ENCODE measurements around the gene TRIP13.
"Not testable (repeated sequence)": the region's sequence is repeated elsewhere in the genome, so short reads cannot be mapped to it uniquely, and the experiment has no call there.

The TRIP13 gene

DNA sequence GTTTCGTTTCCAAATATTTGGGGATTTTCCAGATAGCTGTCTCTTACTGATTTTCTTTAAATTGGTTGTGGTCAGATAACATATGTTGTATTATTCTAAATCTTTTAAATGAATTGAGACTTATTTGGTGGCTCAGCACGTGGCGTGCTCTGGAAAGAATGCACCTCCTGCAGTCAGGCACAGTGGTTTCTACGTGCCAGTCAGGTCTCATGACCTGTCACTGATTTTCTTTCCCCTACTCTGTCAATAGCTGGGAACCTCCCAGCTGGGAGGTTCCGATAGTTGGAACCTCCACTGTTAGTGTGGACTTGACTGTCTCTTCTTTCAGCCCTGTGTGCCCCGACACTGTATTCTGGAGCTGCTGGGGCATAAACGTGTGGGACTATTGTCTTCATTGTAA lies 27.6 kb downstream of the TRIP13 start:
- no peak for DNase-seq (ENCODE audit: low read depth)

DNA sequence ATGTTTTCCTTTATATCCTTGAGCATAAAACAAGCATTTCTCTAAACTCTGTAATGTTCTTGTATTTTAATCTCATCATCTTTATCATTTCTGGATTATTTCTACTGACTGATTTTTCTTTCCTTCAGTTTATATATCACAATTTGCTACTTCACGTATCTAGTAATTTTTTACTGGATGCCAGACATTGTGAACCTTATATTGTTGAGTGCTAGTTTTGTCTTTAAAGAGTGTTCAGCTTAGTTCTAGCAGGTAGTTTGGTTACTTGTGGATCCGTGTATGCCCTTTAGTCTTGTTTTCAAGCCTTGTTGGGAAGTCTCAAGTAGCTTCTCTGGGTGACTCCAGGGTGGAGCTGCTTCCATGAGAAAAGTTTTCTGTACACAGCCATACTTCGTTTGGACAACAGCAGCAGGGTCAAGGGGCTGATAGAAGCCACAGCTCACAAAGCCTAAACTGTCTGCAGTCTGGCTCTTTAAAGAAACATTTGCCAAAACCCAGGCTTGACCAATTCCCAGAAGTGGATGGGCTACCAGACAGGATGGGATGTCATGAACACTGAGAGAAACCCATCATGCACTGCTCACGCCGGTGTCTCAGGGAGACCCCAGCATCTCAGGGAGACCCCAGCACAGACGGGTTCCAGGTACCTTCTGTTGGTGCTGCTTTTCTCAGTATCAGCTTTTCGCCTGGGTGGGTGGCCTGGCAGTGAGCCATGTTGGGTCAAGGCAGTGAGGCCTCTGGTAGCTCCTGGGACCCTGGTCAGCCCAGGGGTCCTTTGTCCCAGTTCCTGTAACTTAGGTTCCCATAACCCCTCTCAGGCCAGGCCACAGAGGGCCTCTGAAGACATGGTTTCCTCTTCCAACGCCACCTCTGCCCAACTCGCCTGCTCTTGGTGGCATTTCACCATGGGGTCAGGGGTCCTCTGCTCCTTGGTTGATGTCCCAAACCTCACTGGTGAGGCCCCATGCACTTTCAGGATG lies 29.1 kb downstream of the TRIP13 start:
- DNase-seq (ENCODE audit: low read depth) = no peak

DNA sequence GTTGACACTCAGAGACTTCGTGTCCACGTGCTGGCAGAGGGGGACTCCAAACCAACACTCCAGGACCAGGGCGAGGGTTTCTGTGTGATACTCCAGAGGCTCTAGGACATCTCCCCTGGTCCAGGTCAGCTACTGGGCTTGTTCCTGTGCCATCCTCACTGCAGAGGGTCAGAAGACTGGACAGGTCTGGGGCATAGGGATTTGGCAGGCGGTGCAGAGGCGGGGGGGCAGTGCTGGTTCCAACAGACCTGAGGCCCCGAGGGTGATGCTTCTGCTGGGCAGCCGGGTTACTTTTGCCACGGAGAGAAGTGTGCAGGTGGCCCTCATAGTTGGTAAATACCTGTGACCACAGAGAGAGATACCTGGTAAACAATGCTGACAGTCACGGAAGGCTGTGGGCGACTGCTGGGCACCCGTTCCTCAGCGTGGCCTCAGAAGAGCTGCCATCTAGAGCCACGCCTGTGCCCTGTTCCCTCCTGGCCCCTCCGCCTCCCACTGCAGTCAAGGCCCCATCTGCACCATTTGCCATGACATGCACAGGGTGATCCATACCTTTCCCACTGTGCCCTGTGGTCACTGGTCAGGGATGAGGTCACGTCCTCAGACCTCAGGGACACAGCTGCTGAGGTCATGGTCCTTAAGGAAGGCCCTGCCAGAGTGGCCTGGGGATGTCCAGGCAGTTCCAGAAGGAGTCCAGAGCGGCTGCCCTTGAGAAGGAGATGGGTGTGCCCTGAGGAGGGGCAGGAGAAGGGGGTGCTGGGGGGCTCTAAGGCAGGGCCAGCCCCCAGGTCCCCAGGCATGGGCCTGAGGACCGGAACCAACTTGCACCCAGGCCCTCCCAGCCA lies 30.0 kb downstream of the TRIP13 start:
- no peak for DNase-seq (ENCODE audit: low read depth)

DNA sequence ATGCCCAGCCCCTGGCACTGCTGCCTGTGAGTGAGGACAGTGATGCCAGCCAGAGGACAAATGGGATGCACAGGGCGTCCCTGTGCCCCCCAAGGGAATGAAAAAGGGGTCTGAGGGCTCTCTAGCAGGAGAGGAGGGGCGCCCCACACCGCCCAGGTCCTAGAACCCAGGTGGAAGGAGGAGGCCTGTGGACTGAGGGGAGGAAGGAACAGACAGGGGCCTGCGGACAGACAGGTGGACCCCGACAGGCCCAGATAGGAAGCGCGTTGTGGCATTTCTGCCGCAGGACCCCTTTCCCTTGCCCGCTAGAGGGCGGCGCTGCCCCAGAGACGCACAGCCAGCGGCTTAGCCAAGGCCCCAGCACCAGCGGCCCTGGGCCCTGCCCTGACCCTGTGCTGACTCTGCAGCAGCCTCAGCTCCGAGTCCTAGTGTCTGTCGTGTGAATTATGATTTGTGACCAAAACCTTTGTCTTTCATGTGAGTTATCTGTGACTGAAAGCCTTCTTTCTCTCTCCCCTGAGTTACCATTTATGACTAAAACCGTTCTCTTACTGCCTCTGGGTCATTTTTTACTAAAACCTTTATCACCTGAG lies 30.7 kb downstream of the TRIP13 start:
- no peak for DNase-seq (ENCODE audit: low read depth)

DNA sequence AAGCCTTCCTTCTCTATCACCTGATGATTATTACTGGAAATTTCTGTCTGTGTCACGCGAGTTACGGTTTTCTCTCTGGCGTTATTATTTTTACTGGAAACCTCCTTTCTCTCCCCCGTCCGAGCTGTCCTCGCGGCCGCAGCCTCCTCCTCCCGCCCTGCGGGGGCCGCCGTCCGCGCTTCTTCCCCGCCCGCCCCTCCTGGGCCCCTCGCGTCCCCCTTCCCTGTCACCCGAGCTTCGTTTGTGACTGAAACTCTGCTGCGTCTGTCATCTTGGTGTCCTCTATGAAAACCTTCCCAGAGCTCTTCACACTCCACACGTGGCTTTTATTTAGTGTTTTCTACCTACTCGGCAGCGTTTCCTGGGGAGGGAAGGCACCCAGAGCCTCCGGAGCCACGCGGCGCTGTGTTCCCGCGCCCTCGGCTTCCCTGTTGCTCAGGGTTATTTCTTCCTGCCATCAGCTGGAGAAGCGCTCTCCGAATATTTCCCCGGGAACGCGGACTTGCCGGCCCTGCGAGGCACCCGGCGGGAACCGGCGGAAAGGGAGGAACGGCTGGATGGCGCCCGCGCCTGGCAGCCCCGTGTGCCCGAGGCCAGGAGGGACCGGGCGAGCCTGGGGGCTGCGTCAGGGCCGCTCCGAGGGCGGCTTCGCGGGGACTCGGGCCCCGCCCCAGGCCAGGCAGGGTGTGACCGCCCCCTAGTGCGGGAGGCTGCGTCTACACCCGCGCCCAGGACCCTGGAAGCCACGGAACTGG lies 33.9 kb downstream of the TRIP13 start:
- no peak for DNase-seq (ENCODE audit: low read depth)

DNA sequence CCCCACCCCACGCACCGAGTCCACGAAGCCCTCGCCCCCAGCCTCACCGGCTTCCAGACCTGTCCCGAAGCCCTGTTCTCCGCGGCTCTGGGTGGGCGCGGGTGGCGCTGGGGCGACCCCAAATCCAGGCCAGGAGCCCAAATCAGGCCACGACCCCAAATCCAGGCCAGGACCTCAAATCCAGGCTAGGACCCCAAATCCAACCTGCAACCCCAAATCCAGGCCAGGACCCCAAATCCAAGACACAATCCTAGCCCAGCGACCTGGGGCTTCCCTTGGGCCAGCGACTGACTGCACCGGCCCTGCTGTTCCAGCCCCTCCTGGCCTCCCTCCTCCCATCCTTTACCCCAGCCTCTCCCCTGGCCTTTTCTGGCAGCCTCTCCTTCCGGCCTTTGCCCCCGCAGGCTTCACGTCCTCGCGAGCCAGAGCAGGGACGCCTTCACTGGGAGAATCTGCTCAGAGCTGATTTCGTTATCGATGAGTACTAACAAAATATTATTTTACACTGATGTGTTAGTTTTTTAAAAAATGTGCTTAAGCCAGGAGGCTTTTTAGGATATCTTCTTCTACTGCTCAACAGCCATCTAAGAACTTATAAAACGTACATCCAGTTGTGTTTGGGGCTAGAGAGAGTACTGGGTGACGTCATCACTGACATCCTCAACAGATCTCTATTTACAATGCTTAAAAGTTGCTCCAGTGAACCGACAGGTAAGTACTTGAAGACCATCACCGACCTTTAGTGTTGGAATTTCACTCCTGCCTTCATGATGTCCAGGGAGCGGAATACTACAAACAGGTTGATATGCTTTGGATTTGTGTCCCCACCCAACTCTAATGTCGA lies 34.7 kb downstream of the TRIP13 start:
- no peak for DNase-seq (ENCODE audit: low read depth)

DNA sequence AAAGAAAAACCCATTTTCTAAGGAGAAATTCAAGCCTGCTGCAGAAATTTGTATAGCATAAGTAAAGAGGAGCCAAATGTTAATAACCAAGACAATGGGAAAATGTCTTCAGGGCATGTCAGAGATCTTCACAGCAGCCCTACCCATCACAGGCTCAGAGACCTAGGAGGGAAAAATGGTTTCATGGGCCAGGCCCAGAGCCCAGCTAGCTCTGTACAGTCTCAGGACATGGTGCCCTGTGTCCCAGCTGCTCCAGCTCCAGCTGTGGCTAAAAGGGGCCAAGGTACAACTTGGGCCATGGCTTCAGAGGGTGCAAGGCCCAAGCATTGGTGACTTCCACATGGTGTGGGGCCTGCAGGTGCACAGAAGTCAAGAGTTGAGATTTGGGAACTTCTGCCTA lies 36.5 kb downstream of the TRIP13 start:
- not testable (repeated sequence) for DNase-seq (ENCODE audit: low read depth)

DNA sequence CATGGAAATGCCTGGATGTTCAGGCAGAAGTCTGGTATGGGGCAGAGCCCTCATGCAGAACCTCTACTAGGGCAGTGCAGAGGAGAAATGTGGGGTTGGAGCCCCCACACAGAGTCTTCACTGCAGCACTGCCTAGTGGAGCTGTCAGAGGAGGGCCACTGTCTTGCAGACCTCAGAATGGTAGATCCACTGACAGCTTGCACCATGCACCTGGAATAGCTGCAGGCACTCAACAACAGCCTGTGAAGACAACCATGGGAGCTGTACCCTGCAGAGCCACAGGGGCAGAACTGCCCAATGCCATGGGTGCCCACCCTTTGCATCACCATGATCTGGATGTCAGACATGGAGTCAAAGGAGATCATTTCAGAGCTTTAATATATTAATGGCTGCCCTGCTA lies 36.9 kb downstream of the TRIP13 start:
- no peak for DNase-seq (ENCODE audit: low read depth)

DNA sequence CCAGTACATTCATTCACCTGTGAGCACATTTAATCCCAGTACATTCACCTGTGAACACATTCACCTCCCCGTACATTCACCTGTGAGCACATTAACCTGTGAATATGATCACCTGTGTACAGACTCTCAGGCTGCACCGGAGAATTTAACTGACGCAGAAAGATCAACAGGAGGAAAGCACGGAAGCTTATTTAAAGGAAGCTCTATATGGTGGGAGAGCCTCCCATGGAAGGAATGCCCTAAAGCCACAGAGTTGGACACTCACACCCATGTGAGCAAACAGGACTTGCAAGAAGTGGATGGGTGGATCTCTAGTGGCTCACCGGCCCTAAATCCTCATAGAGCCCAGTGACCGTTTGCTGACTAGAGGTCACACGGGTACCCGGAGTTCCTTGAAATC lies 38.2 kb downstream of the TRIP13 start:
- no peak for DNase-seq (ENCODE audit: low read depth)

DNA sequence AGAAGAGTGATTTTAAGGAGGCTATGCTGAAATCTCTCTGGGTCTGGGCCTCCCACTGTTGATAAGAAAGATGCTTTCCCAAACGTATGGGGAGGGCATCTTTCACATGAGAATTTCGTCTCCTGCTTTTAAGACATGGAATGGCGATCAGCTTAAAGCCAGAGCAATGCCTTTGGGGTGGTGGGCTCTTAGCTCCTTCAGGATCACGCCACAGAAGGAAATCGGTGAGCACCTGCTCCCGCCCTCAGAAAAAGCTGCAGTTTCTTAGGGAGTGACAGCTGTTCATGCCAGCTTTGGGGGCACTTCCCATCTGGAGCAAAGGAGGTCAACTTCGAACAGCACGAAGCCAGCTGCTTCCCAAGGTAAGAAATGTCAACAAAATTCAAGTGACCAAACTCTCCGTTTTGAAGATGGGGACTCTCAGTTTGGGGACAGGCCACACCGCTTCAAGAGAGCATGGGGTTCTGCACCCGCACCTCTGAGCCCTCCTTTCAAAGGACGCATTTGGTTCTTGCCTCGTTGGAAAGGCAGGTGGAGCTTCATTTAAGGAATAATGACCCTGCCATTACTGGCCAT lies 39.0 kb downstream of the TRIP13 start:
- no peak for DNase-seq (ENCODE audit: low read depth)

DNA sequence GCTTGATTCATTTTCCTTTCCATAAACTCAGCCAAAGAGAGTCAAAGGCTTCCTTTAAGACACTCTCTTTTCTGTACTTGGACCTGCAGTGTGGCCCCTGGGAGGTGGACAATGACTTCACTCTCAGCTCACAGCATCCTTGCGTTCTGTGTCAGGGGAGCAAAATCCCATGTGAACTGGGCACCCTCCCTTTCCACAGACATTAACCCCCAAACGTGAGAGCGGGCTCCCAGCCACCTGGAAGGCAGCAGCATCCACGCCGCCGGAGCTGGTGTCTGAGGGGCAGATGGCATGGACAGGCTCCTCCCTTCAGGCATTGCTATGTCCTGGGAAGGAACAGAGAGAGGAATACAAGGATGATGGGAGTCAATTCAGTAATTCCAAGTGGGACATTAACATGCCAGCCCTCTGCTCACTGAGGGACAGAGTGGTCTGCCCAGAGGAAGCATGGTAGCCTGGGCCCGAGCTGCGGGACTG lies 39.5 kb downstream of the TRIP13 start:
- DNase-seq (ENCODE audit: low read depth) = no peak

DNA sequence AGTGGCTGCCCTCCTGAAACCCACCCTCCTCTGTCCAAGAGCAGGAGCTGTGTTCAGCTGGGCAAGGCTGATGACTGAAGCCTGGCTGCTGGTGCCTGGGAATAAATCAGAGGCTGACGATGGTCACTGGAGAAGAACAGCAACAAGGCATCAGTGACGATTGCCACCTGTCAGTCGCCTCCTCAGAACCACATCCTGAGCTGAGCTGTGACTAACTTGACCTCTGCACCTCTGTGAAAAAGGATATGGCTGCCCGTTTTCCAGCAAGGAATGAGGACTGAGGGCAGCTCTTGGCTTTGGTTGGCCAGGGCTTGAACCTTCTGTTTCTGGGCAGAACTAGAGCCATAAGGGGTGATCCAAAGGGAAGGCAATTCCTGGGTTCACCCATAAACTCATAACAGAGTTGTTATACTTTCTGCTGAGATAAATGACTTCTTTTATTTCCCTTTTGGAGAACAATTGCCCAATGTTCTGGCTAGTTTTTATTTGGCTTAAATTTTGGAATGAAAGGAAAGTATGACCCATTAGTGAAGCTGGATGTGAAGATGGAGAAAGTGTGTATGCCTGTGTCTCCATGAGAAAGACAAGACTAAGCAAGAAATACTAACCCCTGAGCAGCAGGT lies 40.1 kb downstream of the TRIP13 start:
- DNase-seq (ENCODE audit: low read depth) = no peak

DNA sequence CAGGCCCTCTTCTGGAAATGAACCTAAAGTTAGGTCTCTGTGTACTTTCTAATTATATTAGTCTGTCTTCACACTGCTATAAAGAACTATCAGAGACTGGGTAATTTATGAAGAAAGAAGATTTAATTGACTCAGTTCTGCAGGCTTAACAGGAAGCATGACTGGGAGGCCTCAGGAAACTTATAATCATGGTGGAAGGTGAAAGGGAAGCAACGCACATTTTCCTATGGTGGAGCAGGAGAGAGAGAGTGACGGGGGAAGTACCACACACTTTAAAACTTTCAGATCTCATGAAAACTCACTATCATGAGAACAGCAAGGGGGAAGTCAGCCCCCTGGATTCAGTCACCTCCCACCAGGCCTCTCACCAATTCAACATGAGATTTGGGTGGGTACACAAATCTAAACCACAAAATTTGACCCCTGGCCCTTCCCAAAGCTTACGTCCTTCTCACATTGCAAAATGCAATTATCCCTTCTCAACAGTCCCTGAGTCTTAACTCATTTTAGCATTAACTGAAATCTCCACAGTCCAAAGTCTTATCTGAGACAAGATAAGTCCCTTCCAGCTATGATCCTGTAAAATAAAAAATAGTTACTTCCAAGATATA lies 40.7 kb downstream of the TRIP13 start:
- DNase-seq (ENCODE audit: low read depth) = no peak

DNA sequence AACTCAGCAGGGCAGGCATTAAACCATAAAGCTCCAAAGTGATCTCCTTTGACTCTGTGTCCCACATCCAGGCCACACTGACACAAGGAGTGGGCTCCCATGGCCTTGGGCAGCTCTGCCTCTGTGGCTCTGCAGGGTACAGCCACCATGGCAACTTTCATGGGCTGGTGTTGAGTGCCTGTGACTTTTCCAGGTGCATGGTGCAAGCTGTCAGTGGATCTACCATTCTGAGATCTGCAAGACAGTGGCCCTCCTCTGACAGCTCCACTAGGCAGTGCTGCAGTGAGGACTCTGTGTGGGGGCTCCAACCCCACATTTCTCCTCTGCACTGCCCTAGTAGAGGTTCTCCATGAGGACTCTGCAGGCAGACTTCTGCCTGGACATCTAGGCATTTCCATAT lies 41.3 kb downstream of the TRIP13 start:
- not testable (repeated sequence) for DNase-seq (ENCODE audit: low read depth)

DNA sequence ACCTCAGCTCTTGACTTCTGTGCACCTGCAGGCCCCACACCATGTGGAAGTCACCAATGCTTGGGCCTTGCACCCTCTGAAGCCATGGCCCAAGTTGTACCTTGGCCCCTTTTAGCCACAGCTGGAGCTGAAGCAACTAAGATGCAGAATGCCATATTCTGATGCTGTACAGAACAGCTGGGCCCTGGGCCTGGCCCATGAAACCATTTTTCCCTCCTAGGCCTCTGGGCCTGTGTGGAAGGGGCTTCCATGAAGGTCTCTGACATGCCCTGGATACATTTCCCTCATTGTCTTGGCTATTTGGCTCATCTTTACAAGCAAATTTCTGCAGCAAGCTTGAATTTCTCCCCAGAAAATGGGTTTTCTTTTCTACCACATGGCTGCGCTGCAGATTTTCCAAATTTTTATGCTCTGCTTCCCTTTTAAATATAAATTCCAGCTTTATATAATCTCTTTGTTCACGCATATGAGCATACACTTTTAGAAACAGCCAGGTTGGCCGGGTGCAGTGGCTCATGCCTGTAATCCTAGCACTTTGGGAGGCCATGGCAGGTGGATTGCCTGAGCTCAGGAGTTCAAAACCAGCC lies 41.8 kb downstream of the TRIP13 start:
- not testable (repeated sequence) for DNase-seq (ENCODE audit: low read depth)

DNA sequence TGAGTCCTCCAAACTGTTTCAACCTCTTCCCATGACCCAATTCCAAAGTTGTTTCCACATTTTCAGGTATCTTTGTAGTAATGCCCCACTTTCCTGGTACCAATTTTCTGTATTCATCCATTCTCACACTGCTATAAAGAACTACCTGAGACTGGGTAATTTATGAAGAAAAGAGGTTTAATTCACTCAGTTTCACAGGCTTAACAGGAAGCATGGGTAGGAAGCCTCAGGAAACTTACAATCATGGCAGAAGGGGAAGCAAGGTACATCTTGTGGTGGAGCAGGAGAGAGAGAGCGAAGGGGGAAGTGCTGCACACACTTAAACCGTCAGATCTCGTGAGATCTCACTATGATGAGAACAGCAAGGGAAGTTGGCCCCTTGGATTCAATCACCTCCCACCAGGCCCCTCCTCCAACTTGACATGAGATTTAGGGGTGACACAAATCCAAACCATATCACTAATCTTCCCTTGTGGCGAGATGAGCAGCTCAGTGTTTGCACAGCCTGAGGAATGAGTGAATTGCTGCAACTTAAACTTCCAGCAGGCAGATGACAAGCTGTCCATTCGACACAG lies 42.9 kb downstream of the TRIP13 start:
- DNase-seq (ENCODE audit: low read depth) = no peak

DNA sequence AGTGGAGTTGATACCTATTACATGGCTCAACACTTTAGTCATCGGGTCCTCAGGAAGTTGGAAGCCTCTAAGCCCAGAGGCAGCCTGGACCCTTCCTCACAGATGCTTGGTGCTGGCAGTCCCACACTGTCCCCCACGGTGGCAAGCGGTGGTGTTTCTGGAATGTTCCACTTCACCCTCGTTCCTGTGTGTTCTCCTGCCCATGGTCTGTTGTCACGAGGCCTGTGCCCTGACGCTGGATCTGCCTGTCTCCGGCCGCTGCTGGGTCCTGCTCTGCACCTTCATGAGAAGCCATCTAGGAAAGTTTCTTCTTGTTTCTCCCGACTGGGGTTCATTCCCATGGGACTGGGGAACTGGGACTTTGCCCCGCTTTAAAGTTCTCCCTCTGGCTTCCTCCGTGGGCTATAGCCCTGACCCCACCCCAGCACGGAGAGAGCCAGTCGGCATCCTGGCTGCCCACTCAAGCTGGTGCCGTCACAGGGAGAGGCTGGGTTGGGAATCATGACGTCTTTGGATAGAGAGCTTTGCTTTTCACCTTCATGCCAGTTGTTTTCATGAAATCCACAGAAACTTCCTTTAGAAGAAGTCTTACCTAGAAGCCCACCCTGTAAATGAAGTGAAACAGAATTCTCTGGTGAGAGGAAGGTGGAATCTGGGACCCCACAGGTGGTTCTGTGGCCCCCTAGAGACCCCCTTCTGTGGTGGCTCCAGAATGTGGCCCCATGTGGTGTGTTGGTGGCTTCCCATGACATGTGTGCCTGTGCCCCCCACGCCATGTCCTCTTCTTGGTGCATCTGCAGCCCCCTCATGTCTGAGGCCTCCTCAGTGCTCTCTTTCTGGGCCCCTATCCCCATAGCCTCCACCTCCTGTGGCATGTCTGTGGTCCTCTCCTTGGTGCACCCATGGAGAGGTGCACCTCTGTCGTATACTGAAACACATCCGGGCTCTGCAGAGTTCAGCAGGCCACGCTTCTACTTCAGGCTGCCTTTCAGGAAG lies 43.8 kb downstream of the TRIP13 start:
- DNase-seq (ENCODE audit: low read depth) = no peak
